NB4 (cell line): ENCODE results near the gene MALRD1.

ENCODE experiments used
- DNase-seq: peaks from one replicate; pipeline ENCODE4 v3.0.0; 2010; ENCODE audit warnings: low read depth
- H3K4me3 ChIP-seq: one replicate; pipeline ENCODE4 v1.5.1; 2011; ENCODE audit warnings: mild to moderate bottlenecking, low read depth, low read length, moderate library complexity
- CTCF ChIP-seq: IDR thresholded peaks from one replicate; pipeline ENCODE4 v1.5.1; 2012; ENCODE audit warnings: low read depth, low read length
- MAX ChIP-seq: IDR thresholded peaks from 2 replicates; pipeline ENCODE4 v1.6.1; 2011; ENCODE audit warnings: low read depth, low read length
- MYC ChIP-seq: IDR thresholded peaks from 2 replicates; pipeline ENCODE4 v1.6.1; 2011; ENCODE audit warnings: low read depth, low read length
- POLR2A ChIP-seq: IDR thresholded peaks from 2 replicates; pipeline ENCODE4 v1.6.1; 2011; ENCODE audit warnings: mild to moderate bottlenecking; ENCODE audit not compliant: insufficient read length; ENCODE audit errors: extremely low read depth

The MALRD1 gene

GRCh38 chr10:19111501-19112267 is 63.1 kb downstream of the MALRD1 start:
- TF ChIP-seq MYC (no peak), MAX (no peak), POLR2A (no peak), CTCF (no peak)
- H3K4me3 ChIP-seq: no peak overlapping the region
- DNase-seq: no peak

- no peak for TF ChIP-seq CTCF
- no peak for TF ChIP-seq MAX
- no peak for TF ChIP-seq MYC
- no peak for TF ChIP-seq POLR2A
- no peak for DNase-seq
- H3K4me3 ChIP-seq: no peak overlapping the region
Measured at GRCh38 chr10:19117438-19117837, 68.8 kb downstream of the MALRD1 start.

GRCh38 chr10:19119191-19119590 is 70.6 kb downstream of the MALRD1 start:
- no peak overlapping the region for H3K4me3 ChIP-seq

GRCh38 chr10:19120381-19120908 is 71.8 kb downstream of the MALRD1 start:
- H3K4me3 ChIP-seq: no peak overlapping the region
- TF ChIP-seq MAX (no peak), POLR2A (no peak), MYC (no peak), CTCF (no peak)
- DNase-seq: no peak

More at GRCh38 chr10:19119191-19119590, 70.6 kb downstream of the MALRD1 start:
- DNase-seq: no peak
- TF ChIP-seq POLR2A: no peak
- no peak for TF ChIP-seq MYC
- no peak for TF ChIP-seq MAX
- TF ChIP-seq CTCF: no peak

GRCh38 chr10:19133992-19134391 is 85.4 kb downstream of the MALRD1 start:
- H3K4me3 ChIP-seq: no peak overlapping the region
- TF ChIP-seq MAX: no peak
- no peak for TF ChIP-seq CTCF
- TF ChIP-seq MYC: no peak
- no peak for TF ChIP-seq POLR2A
- DNase-seq: no peak
